ENCODE results near the gene POP7. TPM values are rescaled to one million over a fixed set of nuclear protein-coding genes. Genes with fewer than 3 reads are reported as not detected.

Gene POP7
- total and polyA plus RNA-seq, 3 donors from 2014 or later: 21.6 to 39.4 (median 33.6) TPM

DNA sequence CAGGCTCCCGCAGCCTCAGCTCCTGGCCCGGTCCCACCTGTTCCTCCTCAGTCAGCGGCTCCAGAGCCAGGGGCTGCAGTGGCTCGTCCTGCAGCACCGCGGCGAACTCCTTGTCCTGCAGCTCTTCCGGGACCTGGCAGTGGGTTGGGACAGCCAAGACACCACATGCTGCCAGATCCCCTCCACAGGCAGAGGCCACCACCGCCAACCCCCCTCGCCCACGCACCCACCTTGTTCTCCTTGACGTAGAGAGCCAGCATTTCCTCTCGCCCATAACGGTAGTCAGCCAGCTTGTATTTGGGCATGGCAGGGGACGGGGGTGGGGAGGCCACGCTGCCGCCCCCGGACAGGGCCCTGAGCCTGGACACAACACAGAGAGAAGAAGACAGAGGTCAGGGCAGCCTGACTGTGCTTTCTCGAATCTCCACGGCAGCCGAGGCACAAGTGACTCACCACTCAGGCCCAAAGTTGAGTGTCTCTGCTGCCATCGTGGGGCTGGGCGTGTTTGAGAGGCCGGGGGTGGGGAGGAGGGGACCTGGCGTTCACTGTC is 18.1 kb upstream of the POP7 start:
- peaks cover 48% of the 10 kb centered on the region for H3K4me1 ChIP-seq

DNA sequence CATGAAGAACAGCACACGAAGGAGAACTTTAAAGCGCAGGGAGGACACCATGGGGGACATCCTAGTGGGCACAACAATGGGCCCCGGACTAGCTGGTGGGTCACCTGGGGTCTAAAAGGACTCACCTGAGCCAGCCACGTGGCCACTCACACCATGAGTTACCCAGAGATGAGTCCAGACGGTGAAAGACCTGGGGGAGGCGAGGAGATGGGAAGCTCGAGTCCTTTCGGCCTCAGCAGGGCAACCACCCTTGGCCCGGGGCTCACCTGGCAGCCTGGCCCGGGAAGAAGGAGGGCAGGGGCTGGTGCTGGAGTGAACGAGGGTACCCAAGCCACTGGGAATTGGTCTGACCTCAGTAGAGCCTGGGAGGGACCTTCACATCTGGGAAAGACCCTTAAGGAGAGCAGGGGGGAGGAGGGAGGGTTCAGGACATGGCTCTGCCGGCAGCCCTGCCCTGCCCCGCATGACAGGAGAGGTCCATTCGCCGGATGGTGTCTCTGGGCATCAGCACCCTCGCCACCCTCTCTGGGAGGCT is 17.5 kb upstream of the POP7 start:
- Histone ChIP-seq H3K4me3 (no peak overlapping the region), H3K4me1 (peaks cover 51% of the 10 kb centered on the region), H3K9me3 (no peaks in the 10 kb centered on the region), H3K27ac (peak overlapping the region; percentile 27 to 59), H3K27me3 (no peaks in the 10 kb centered on the region), H3K36me3 (ENCODE audit: low read depth, missing control alignments) (no peaks in the 10 kb centered on the region)
- 68 to 79% methylated on average over 13 to 16 of the region's 16 CpGs for WGBS, 2 donors
- intact Hi-C loops (cut with DNase I; ENCODE audit: low total_unique reads): no loop called here
- no peak for DNase-seq
- TF ChIP-seq, protein P1, sequence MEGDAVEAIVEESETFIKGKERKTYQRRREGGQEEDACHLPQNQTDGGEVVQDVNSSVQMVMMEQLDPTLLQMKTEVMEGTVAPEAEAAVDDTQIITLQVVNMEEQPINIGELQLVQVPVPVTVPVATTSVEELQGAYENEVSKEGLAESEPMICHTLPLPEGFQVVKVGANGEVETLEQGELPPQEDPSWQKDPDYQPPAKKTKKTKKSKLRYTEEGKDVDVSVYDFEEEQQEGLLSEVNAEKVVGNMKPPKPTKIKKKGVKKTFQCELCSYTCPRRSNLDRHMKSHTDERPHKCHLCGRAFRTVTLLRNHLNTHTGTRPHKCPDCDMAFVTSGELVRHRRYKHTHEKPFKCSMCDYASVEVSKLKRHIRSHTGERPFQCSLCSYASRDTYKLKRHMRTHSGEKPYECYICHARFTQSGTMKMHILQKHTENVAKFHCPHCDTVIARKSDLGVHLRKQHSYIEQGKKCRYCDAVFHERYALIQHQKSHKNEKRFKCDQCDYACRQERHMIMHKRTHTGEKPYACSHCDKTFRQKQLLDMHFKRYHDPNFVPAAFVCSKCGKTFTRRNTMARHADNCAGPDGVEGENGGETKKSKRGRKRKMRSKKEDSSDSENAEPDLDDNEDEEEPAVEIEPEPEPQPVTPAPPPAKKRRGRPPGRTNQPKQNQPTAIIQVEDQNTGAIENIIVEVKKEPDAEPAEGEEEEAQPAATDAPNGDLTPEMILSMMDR (IDR thresholded peaks at IDR 0.05): no peak
- TF ChIP-seq POLR2A (IDR thresholded peaks at IDR 0.05): no peak

More for the DNA sequence above, 18.1 kb upstream of the POP7 start:
- WGBS, 2 donors: 57 to 65% methylated on average over 18 to 21 of the region's 25 CpGs
- no peak for TF ChIP-seq POLR2A (IDR thresholded peaks at IDR 0.05)
- TF ChIP-seq, protein P1 (IDR thresholded peaks at IDR 0.05): no peak
- Histone ChIP-seq H3K36me3 (ENCODE audit: low read depth, missing control alignments) (no peaks in the 10 kb centered on the region), H3K27me3 (no peaks in the 10 kb centered on the region), H3K27ac (peak overlapping the region; percentile 27 to 59), H3K4me3 (no peak overlapping the region), H3K9me3 (no peaks in the 10 kb centered on the region)
- DNase-seq: no peak
- intact Hi-C loops (cut with DNase I; ENCODE audit: low total_unique reads): no loop called here

DNA sequence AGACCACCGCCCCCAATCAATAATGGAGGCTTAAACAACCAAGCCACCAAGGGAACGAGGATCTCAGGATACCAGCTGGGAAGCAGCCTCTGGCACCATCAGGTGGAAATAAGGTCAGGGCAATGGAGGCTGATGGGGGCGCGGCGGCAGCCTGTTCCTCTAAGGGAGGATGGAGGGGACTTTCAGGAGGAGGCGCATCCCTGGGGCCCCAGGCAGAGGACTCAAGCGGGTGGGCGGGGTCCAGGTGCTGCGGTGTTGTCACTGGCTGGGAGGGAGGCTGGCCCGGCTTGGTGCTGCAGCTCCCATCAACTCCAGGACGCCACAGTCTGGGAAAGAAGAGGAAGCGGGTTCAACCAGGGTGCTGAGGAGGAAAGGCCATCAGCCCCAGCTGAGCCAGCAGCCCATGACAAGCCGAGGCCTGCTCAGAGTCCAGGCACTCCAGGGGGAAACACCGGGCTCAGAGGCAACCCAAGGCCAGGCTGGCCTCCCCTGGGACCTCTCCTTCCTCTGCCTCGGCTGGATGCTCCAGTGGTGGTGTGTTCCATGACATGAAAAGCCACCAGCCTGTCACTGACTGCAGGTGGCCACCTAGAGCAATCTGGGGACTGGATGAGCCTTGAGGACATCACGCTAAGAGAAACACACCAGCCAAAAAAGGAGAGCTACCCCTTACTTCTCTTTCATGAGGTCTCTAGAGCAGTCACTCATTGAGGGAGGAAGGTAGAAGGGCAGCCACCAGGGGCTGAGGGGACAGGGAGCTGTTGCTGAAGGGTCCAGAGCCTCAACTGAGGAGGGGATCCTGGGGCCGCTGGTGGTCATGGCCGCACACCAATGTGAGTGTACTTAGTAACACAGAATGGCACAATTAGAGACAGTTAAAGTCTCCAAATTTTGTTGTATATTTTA is 16.4 kb upstream of the POP7 start:
- Histone ChIP-seq H3K27ac (peak overlapping the region; percentile 27 to 59), H3K9me3 (no peaks in the 10 kb centered on the region), H3K27me3 (no peaks in the 10 kb centered on the region), H3K36me3 (ENCODE audit: low read depth, missing control alignments) (no peaks in the 10 kb centered on the region), H3K4me1 (peaks cover 52% of the 10 kb centered on the region), H3K4me3 (no peak overlapping the region)
- WGBS, 2 donors: 76 to 90% methylated on average over 7 to 18 of the region's 18 CpGs
- TF ChIP-seq, protein P1 (IDR thresholded peaks at IDR 0.05): no peak
- no peak for TF ChIP-seq POLR2A (IDR thresholded peaks at IDR 0.05)
- intact Hi-C loops (cut with DNase I; ENCODE audit: low total_unique reads): loop anchor here (5.0 kb wide), 2 partner anchors 122 to 222 kb away; no protein-coding TSS in a partner anchor
- no peak for DNase-seq

DNA sequence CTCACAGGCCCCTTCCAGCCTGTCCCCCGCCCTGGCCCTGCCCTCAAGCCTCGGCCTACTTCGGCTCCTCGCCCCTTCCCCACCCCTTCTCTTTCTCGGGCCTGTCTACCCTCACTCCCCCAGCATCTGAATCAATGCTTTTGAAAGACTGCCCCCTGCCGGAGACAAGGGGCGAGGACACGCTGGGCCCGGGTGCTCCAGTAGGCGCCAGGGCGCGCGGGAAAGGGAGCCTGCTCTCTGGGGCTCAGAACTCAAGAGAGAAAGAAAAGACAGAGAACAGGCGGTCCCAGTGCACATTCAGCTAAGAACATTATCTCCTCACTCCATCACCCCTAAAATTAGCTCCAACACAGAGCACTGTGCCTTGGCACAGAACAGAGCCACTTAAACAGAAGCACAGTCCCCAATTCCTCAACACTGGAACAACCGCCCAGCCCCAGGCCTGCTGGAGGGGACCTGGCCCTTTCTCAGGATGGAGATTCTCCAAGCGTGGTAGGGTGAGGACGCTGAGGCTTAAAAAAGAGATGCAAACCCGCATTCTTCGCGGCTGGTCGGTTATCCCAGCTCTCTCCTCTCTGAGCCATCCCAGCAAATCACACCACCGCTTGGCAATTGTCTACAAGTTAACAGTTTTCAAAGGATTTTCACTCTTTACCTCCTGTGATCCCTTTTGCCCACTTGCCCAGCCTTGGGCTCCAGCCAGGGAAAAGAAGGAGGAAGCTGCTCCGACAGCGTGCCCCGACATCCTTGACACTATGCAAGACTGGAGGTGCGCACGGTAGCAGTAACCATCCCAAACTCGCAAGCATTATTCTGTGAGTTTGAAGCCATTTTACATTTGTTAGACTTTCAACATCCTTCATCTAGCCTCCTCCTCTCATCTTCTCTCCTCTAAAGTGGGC is 14.0 kb upstream of the POP7 start:
- TF ChIP-seq POLR2A (IDR thresholded peaks at IDR 0.05): no peak
- TF ChIP-seq, protein P1 (IDR thresholded peaks at IDR 0.05): peak; percentile 85 to 88 (median 87)
- intact Hi-C loops (cut with DNase I; ENCODE audit: low total_unique reads): loop anchor here (5.0 kb wide), 2 partner anchors 125 to 225 kb away; no protein-coding TSS in a partner anchor
- Histone ChIP-seq H3K27me3 (no peaks in the 10 kb centered on the region), H3K4me3 (peak overlapping the region in 1 of 2 donors; percentile 2), H3K4me1 (peaks cover 54% of the 10 kb centered on the region), H3K27ac (peak overlapping the region; percentile 21 to 96), H3K9me3 (no peaks in the 10 kb centered on the region), H3K36me3 (ENCODE audit: low read depth, missing control alignments) (no peaks in the 10 kb centered on the region)
- WGBS, 2 donors: 7 to 11% methylated on average over 24 to 28 of the region's 28 CpGs
- peak; percentile 87 for DNase-seq
